CD1c-positive myeloid dendritic cell (primary cell): ENCODE data around the gene TMEM229B.

ENCODE experiments used
- DNase-seq: peaks from one replicate; pipeline ENCODE4 v3.0.0-alpha.2; 2016; ENCODE audit errors: extremely low spot score

Gene TMEM229B

GRCh38 chr14:67487332-67487731 lies 1.2 kb downstream of the TMEM229B start:
- no peak for DNase-seq

GRCh38 chr14:67486890-67487289 lies 1.6 kb downstream of the TMEM229B start:
- DNase-seq = no peak

- DNase-seq = no peak
Measured at GRCh38 chr14:67485501-67486095, 2.9 kb downstream of the TMEM229B start.

- no peak for DNase-seq
Measured at GRCh38 chr14:67483579-67484285, 4.8 kb downstream of the TMEM229B start.

GRCh38 chr14:67482231-67483164 lies 6.0 kb downstream of the TMEM229B start:
- DNase-seq = no peak

- no peak for DNase-seq
Measured at GRCh38 chr14:67480011-67480410, 8.5 kb downstream of the TMEM229B start.

GRCh38 chr14:67478800-67479084 lies 9.8 kb downstream of the TMEM229B start:
- no peak for DNase-seq

- DNase-seq = no peak
Measured at GRCh38 chr14:67477926-67478799, 10.4 kb downstream of the TMEM229B start.

- no peak for DNase-seq
Measured at GRCh38 chr14:67474366-67474765, 14.2 kb downstream of the TMEM229B start.

GRCh38 chr14:67473290-67474082 lies 15.0 kb downstream of the TMEM229B start:
- no peak for DNase-seq

- no peak for DNase-seq
Measured at GRCh38 chr14:67472726-67473125, 15.8 kb downstream of the TMEM229B start.

- DNase-seq = no peak
Measured at GRCh38 chr14:67469954-67470353, 18.6 kb downstream of the TMEM229B start.

- DNase-seq = no peak
Measured at GRCh38 chr14:67468378-67468730, 20.2 kb downstream of the TMEM229B start.

- DNase-seq = no peak
Measured at GRCh38 chr14:67467134-67467533, 21.4 kb downstream of the TMEM229B start.

GRCh38 chr14:67464879-67465278 lies 23.6 kb downstream of the TMEM229B start:
- DNase-seq = no peak

GRCh38 chr14:67464377-67464776 lies 24.1 kb downstream of the TMEM229B start:
- no peak for DNase-seq

- no peak for DNase-seq
Measured at GRCh38 chr14:67463900-67464299, 24.6 kb downstream of the TMEM229B start.

- no peak for DNase-seq
Measured at GRCh38 chr14:67461996-67462395, 26.5 kb downstream of the TMEM229B start.

GRCh38 chr14:67461341-67461985 lies 27.1 kb downstream of the TMEM229B start:
- DNase-seq = no peak

GRCh38 chr14:67459336-67459735 lies 29.2 kb downstream of the TMEM229B start:
- no peak for DNase-seq

- no peak for DNase-seq
Measured at GRCh38 chr14:67457782-67458181, 30.7 kb downstream of the TMEM229B start.
